NCI-H748 treated with DMSO at 0.1 percent for 48 hours (cell line): ENCODE results near the gene PSMA3.
"Not testable (repeated sequence)": the region's sequence is repeated elsewhere in the genome, so short reads cannot be mapped to it uniquely, and the experiment has no call there.

Experiments used
- DNase-seq: peaks from one replicate; lab custom pipeline; 2025; lab: John Stamatoyannopoulos, UW

Gene PSMA3

DNA sequence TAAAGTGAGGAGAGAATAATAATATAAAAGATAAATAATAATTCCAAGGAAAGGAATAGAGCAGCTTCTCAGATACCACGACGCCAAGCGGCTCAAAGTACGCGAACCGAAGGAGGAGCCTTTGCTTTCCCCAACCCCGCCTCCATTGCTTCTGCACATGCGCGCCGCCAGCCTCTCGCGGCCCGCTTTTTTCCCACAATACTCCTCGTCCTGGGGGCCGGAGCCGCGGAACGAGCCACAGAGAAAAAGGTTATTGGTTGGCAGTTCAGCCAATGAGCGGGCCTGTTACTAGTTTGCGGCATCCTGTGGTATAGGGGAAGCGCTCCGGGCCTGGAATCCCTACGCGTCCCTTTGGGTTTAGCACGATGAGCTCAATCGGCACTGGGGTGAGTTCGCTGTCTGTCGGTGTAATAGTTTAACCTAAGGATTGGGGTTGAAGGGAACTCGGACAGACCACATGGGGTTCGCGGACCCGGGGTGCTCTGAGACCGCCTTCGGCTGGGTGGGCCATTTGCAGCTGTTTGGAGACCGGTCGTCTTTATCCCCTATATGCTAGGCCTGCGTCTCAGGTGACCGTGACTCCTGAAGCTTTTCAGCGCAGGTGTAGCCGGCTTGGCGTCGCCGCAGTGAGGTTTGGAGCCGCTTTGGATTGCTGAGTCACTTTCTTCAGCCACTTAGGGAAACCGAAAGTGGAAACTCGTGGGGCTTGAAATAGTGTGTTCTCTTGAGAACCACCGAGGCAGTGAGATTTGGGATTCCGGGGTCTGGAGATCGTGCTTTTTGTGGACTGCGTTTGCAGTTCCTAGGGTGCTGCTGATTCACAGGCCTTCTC is at the start of gene PSMA3:
TSS of gene PSMA3 (plus strand) at position 288 of the 832 bp plus-strand sequence. CDS start at position 366, 78 bp downstream.
- DNase-seq: peak; percentile 97

GRCh38 chr14:58196198-58196597 is 48.4 kb upstream of the PSMA3 start:
- DNase-seq: no peak

DNA sequence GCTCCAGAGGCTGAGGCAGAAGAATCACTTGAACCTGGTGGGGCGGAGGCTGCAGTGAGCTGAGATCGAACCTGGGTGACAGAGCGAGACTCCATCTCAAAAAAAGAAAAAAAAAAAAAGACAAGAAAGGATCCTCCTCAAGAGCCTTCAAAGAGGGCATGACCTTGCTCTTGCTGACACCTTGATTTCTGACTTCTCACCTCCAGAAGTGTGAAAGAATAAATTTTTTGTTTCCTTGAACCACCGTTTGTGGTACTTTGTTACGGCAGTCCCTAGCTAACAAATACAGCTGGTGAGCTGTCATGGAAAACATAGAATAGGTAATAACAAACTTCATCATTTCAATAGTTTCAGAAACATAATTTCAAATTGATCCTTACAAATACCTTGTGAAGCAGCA is 46.6 kb upstream of the PSMA3 start:
- no peak for DNase-seq

DNA sequence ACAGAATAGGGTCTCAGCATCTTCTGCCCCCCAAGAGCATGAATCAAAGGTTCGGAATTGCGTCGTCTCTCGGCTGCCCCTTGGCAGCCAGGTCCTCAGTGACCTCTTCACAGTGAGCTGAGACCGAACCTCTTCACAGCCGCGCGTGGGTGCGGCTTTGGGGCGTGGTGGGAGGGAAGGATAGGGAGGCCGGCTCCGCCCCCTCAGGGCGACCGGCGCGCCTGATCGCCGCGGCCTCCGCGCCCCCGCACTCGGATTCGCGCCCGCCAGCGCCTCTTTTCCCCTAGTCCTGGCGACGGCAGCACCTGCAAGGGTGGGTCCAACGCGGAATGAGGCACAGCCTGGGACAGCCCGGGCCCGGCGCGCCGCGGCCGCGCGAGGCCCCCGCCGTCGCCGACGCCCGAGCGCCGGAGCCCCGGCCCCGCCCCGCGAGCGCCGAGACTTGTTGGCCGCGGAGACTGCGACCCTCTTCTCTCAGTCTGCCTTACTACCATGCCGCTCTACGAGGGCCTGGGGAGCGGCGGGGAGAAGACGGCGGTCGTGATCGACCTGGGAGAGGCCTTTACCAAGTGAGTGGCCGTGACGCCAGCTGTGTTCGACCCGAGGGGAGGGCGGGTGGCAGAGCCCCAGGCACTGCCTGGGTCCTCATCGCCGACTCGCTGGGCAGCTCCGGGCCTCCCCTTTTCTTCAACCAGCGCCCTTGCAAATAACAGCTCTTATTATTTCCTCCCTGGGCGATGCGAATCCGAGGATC is 44.7 kb upstream of the PSMA3 start, which contains the start of gene ACTR10:
TSS of gene ACTR10 (plus strand) at position 424 of the 754 bp plus-strand sequence. CDS start at position 493, 69 bp downstream.
- peak; percentile 65 for DNase-seq

GRCh38 chr14:58200480-58200841 is 44.2 kb upstream of the PSMA3 start:
- no peak for DNase-seq

- no peak for DNase-seq
Measured at GRCh38 chr14:58200846-58201245, 43.8 kb upstream of the PSMA3 start.

DNA sequence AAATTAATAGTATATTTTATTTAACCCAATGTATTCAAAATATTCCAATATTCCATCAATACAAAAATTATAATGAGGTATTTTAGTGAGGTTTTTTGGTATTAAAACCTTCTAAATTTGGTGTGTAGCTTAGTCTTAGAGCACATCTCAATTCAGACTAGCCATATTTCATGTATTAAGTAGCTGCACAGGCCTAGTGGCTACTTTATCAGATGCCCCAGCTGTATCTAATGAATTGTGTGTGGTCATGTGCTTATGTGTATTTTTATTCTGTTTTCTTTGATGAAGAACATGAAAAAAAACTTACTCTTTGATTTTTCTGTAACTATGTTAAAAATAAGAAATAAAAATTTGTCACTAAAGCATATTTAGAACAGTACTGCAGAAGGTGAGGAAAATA is 31.5 kb upstream of the PSMA3 start:
- no peak for DNase-seq

GRCh38 chr14:58215191-58215914 is 29.3 kb upstream of the PSMA3 start:
- no peak for DNase-seq

GRCh38 chr14:58216544-58216943 is 28.1 kb upstream of the PSMA3 start:
- no peak for DNase-seq

DNA sequence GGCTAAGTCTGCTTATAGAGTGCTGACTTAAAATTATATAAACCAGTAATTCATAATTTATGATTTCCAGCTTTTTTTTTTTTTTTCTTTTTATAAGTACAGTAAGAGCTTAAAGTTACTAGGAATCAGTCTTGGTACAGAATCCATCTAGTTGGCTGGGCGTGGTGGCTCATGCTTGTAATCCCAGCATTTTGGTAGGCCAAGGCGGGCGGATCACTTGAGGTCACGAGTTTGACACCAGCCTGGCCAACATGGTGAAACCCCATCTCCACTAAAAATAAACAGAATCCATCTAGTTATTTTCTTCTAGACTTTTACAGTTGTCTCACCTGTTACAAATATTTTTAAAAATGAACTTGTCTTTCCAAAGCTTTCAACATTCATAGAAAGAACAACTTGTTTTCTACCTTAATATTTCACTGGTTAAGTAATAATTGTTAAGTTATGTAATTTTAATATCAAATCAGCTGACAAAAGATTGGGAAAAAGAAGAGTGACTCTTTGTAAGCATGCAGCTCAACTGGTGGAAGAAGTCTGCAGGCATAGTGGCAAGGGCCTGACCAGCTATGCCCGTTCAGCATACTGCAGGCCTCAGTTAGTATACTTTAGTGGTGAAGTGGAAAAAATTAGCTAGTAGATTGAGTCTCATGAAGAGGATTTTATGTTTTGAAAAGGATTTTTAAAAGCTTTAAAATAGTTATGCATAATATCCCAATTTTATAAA is 17.4 kb upstream of the PSMA3 start:
- DNase-seq: no peak

DNA sequence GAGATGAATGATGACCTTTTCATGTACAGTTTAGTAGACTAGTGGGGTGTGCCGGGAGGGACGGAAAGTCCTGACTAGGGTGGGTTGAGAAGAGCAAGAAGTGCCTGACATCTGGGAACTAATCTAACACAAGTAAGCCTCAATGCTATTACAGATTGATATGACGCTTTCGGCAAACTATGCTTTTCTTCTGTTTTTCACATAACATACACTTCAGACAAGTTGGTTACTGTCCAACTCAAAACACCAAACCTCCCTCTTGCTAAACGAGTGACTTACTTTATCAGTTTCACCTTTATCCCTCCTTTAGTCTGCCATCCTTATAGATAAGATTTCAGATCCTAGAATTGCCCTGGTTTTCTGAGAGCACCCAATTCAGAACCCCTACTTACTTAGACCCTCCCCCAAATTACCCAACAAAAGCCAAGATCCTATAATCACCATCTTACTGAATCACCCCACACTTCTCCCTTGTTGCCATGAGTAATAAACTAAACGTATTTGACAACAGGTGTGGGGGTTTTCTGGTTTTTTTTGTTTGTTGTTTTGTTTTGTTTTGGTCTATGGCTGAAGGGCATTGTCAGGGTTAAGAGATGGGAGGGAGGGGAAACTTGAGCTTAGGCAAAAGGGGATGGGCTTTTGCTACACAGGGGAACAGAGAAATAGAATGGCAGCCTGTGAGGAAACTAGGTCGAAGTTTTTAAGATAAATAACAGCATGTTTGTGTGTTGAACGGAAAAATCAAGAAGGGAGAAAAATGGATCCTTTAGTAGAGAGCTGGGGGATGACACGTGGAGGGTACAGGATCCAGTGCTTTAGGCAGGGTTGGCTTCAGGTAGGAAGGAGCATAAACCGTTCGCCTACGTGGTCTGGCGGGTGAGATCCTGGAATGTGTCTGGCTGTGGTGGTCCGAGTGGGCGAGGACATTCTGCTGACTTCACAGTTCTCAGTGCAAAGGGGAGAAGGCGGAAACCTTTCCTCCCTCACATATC is 6.1 kb upstream of the PSMA3 start:
- DNase-seq: no peak

DNA sequence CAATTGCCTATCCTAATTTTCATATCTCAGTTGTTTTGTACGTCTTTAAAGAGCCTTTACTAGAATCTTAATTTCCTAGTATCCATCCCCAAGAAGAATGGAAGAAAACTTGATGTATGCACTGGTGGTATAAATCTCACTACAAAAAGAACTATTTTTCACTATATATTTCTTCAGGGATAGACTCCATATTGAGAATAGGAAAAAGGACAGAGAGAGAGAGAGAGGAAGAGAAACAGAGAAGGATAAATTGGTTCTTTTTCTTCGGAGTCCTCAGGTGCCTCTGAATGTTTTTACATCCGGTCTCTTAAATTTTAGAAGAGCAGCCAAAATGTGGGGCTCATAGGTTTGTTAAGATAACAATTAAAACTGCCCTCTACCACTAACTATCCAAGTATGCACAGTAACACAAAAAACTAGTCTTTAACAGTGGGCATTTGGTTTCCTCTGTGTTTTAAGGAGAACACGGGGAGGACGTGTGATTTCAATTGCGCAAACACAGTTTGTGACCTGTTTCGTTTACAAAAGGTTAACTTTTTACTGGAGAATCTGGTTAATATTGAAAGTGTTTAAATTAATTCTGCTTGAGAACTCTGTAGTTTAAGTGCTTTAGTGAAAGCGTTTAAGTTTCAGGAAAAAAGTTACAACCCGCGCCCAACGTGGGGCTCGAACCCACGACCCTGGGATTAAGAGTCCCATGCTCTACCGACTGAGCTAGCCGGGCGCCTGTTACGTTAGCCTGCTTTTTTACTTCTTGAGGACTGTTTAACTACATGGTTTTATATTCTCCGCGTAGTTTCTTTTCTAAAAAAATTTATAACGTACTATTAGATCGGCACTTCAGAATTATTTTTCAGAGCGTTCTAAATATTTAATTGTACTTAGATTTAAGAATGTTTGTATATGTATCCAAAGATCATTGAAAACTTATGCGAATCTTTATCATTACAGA is 5.1 kb upstream of the PSMA3 start:
- peak; percentile 64 for DNase-seq

- DNase-seq: peak; percentile 74
Measured at GRCh38 chr14:58243790-58244555, 670 bp upstream of the PSMA3 start.

GRCh38 chr14:58245562-58245961 is 919 bp downstream of the PSMA3 start:
- peak; percentile 2 for DNase-seq

DNA sequence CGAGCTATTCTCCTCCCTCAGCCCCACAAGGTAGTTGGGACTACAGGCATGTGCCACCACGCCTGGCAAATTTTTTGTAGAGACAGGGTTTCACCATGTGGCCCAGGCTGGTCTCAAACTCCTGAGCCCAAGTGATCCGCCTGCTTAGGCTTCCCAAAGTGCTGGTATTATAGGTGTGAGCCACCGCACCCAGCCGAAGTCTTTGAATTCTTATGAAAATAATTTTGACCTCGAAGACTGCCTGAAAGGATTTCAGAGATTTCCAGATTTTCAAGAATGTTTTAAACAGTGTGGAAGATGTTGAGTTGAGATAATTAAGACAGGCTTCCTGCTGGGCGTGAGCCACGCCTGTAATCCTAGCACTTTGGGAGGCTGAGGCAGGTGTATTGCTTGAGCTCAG is 5.0 kb downstream of the PSMA3 start:
- no peak for DNase-seq

GRCh38 chr14:58258156-58258555 is 13.5 kb downstream of the PSMA3 start:
- no peak for DNase-seq

- not testable (repeated sequence) for DNase-seq
Measured at GRCh38 chr14:58262005-58262404, 17.4 kb downstream of the PSMA3 start.

DNA sequence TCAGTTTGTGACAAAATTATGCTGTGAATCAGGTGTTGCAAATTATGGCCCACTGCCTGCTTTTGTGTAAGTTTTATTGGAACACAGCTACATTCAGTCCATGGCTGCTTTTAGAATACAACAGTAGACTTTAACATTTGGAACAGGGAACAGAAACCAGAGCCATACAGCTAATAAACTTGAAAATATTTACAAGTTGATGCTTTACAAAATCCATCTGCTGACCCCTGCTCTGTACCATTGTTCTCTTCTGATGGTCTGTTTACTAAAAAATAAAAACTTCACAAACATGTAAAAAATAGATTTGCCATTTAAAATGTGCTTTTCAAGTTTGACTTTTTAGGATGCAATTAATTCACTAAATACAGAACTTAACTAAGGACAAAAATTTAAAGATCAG is 20.8 kb downstream of the PSMA3 start:
- DNase-seq: no peak

DNA sequence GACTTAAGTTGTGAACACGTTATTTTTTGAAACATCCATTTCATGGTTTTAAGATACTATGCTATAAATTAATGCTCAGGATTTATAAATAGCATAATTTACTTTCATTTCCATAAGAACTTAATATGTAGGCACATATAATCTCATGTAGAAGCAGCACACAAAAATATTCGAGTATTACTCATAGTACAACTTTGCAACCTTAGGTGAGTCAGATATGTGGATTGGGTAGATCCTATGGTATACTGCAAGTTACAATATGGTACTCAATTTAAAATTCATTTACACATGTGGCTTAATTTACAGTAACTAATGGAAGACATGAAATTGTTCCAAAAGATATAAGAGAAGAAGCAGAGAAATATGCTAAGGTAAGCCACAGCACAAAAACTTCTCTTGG is 26.0 kb downstream of the PSMA3 start:
- DNase-seq: no peak
